ENCODE results near the gene LPP. TPM values are rescaled to one million over a fixed set of nuclear protein-coding genes. Genes with fewer than 3 reads are reported as not detected.

LPP gene
- total RNA-seq, 5 donors from 2014 or later (not counting 1 experiment from before 2014, with no cell fraction given): 23.8 to 82.6 (median 39.3) TPM

GRCh38 chr3:188217726-188218125 lies 63.8 kb downstream of the LPP start:
- Histone ChIP-seq H3K36me3 (ENCODE audit: control insufficient read depth in 2 of 2, extremely low read depth in 1 of 2, insufficient read depth in 1 of 2, low read length in 1 of 2) (no peaks in the 10 kb centered on the region), H3K27me3 (replicated peaks in 1 of 2; ENCODE audit: control insufficient read depth in 2 of 2, extremely low read depth in 1 of 2, insufficient read depth in 2 of 2, low read length in 1 of 2) (no peaks in the 10 kb centered on the region), H3K4me1 (ENCODE audit: control insufficient read depth in 1 of 2, extremely low read depth in 1 of 2, insufficient read depth in 2 of 2, low read length in 2 of 2) (peaks cover 4 to 10% of the 10 kb centered on the region in 2 experiments), H3K9me3 (no peaks in the 10 kb centered on the region), H3K4me3 (ENCODE audit: control insufficient read depth in 1 of 2, extremely low read depth in 1 of 2, low read length in 1 of 2) (no peak overlapping the region), H3K27ac (ENCODE audit: low read length) (no peak overlapping the region)
- H3K27ac Mint-ChIP-seq: no peak overlapping the region
- ATAC-seq (replicated peaks in 1 of 4) (no peak), DNase-seq (no peak)
- CTCF ChIA-PET: interaction anchor here in 1 of 2 donors (0.6 to 1.5 kb wide), 2 partner anchors 12 to 631 kb away, joined by 3 to 4 read pairs; no protein-coding TSS in a partner anchor
- peaks cover 26 to 40% (median 33%) of the 10 kb centered on the region in 3 donors for H3K4me1 Mint-ChIP-seq
- no peak overlapping the region for H3K4me3 Mint-ChIP-seq
- no peaks in the 10 kb centered on the region for H3K9me3 Mint-ChIP-seq
- peaks cover 25% of the 10 kb centered on the region for H3K36me3 Mint-ChIP-seq
- WGBS (ENCODE audit: insufficient coverage): 67% methylated on average over 1 of the region's 4 CpGs
- no peaks in the 10 kb centered on the region for H3K27me3 Mint-ChIP-seq
- POLR2A ChIA-PET: no interaction called here

GRCh38 chr3:188218603-188219002 lies 64.6 kb downstream of the LPP start:
- peaks cover 22 to 37% (median 33%) of the 10 kb centered on the region in 3 donors for H3K4me1 Mint-ChIP-seq
- H3K27me3 Mint-ChIP-seq: no peaks in the 10 kb centered on the region
- H3K4me3 Mint-ChIP-seq: no peak overlapping the region
- ChIA-PET POLR2A (interaction anchor here in 1 of 2 donors (0.6 kb wide), 1 partner anchor 696 kb away, joined by 3 read pairs; no protein-coding TSS in a partner anchor), CTCF (interaction anchor here in 1 of 2 donors (1.5 kb wide), 1 partner anchor 13 kb away, joined by 4 read pairs; no protein-coding TSS in a partner anchor)
- no peak overlapping the region for H3K4me3 ChIP-seq (ENCODE audit: control insufficient read depth in 1 of 2, extremely low read depth in 1 of 2, low read length in 1 of 2)
- DNase-seq (no peak), ATAC-seq (replicated peaks in 1 of 4) (no peak)
- no peaks in the 10 kb centered on the region for H3K36me3 ChIP-seq (ENCODE audit: control insufficient read depth in 2 of 2, extremely low read depth in 1 of 2, insufficient read depth in 1 of 2, low read length in 1 of 2)
- H3K4me1 ChIP-seq (ENCODE audit: control insufficient read depth in 1 of 2, extremely low read depth in 1 of 2, insufficient read depth in 2 of 2, low read length in 2 of 2): peaks cover 4 to 10% of the 10 kb centered on the region in 2 experiments
- no peaks in the 10 kb centered on the region for H3K9me3 Mint-ChIP-seq
- no peak overlapping the region for H3K27ac Mint-ChIP-seq
- no peaks in the 10 kb centered on the region for H3K27me3 ChIP-seq (replicated peaks in 1 of 2; ENCODE audit: control insufficient read depth in 2 of 2, extremely low read depth in 1 of 2, insufficient read depth in 2 of 2, low read length in 1 of 2)
- no CpG with 5 or more reads among the region's 1 CpG for WGBS (ENCODE audit: insufficient coverage)
- H3K36me3 Mint-ChIP-seq: peaks cover 22% of the 10 kb centered on the region
- H3K9me3 ChIP-seq: no peaks in the 10 kb centered on the region
- H3K27ac ChIP-seq (ENCODE audit: low read length): no peak overlapping the region

GRCh38 chr3:188219147-188219546 lies 65.2 kb downstream of the LPP start:
- POLR2A ChIA-PET: interaction anchor here in 1 of 2 donors (0.6 kb wide), 1 partner anchor 695 kb away, joined by 3 read pairs; no protein-coding TSS in a partner anchor
- H3K4me1 Mint-ChIP-seq: peaks cover 22 to 34% (median 30%) of the 10 kb centered on the region in 3 donors
- no peaks in the 10 kb centered on the region for H3K36me3 ChIP-seq (ENCODE audit: control insufficient read depth in 2 of 2, extremely low read depth in 1 of 2, insufficient read depth in 1 of 2, low read length in 1 of 2)
- H3K27ac Mint-ChIP-seq: no peak overlapping the region
- DNase-seq: no peak
- no peak for ATAC-seq (replicated peaks in 1 of 4)
- peaks cover 4 to 10% of the 10 kb centered on the region in 2 experiments for H3K4me1 ChIP-seq (ENCODE audit: control insufficient read depth in 1 of 2, extremely low read depth in 1 of 2, insufficient read depth in 2 of 2, low read length in 2 of 2)
- no peaks in the 10 kb centered on the region for H3K9me3 Mint-ChIP-seq
- H3K4me3 ChIP-seq (ENCODE audit: control insufficient read depth in 1 of 2, extremely low read depth in 1 of 2, low read length in 1 of 2): no peak overlapping the region
- H3K27me3 Mint-ChIP-seq: no peaks in the 10 kb centered on the region
- H3K27me3 ChIP-seq (replicated peaks in 1 of 2; ENCODE audit: control insufficient read depth in 2 of 2, extremely low read depth in 1 of 2, insufficient read depth in 2 of 2, low read length in 1 of 2): no peaks in the 10 kb centered on the region
- CTCF ChIA-PET: no interaction called here
- peaks cover 23% of the 10 kb centered on the region for H3K36me3 Mint-ChIP-seq
- WGBS (ENCODE audit: insufficient coverage): 100% methylated on average over 4 of the region's 5 CpGs
- H3K9me3 ChIP-seq: no peaks in the 10 kb centered on the region
- no peak overlapping the region for H3K27ac ChIP-seq (ENCODE audit: low read length)
- H3K4me3 Mint-ChIP-seq: no peak overlapping the region

GRCh38 chr3:188220097-188220788 lies 66.3 kb downstream of the LPP start:
- Mint-ChIP-seq H3K4me3 (no peak overlapping the region), H3K27ac (no peak overlapping the region), H3K36me3 (peaks cover 31% of the 10 kb centered on the region), H3K27me3 (no peaks in the 10 kb centered on the region), H3K9me3 (no peaks in the 10 kb centered on the region), H3K4me1 (peaks cover 17 to 30% (median 25%) of the 10 kb centered on the region in 3 donors)
- ChIA-PET POLR2A (no interaction called here), CTCF (no interaction called here)
- no peak for DNase-seq
- no peak for ATAC-seq (replicated peaks in 1 of 4)
- Histone ChIP-seq H3K27ac (ENCODE audit: low read length) (no peak overlapping the region), H3K36me3 (ENCODE audit: control insufficient read depth in 2 of 2, extremely low read depth in 1 of 2, insufficient read depth in 1 of 2, low read length in 1 of 2) (no peaks in the 10 kb centered on the region), H3K4me3 (ENCODE audit: control insufficient read depth in 1 of 2, extremely low read depth in 1 of 2, low read length in 1 of 2) (no peak overlapping the region), H3K27me3 (replicated peaks in 1 of 2; ENCODE audit: control insufficient read depth in 2 of 2, extremely low read depth in 1 of 2, insufficient read depth in 2 of 2, low read length in 1 of 2) (no peaks in the 10 kb centered on the region), H3K9me3 (no peaks in the 10 kb centered on the region), H3K4me1 (ENCODE audit: control insufficient read depth in 1 of 2, extremely low read depth in 1 of 2, insufficient read depth in 2 of 2, low read length in 2 of 2) (peaks cover 4 to 10% of the 10 kb centered on the region in 2 experiments)
- WGBS (ENCODE audit: insufficient coverage): 100% methylated on average over 3 of the region's 6 CpGs

GRCh38 chr3:188220988-188221818 lies 67.2 kb downstream of the LPP start:
- peaks cover 0 to under 1% of the 10 kb centered on the region in 2 donors for H3K36me3 ChIP-seq (ENCODE audit: control insufficient read depth in 2 of 2, extremely low read depth in 1 of 2, insufficient read depth in 1 of 2, low read length in 1 of 2)
- H3K9me3 ChIP-seq: no peaks in the 10 kb centered on the region
- H3K36me3 Mint-ChIP-seq: peaks cover 33% of the 10 kb centered on the region
- H3K9me3 Mint-ChIP-seq: no peaks in the 10 kb centered on the region
- ChIA-PET POLR2A (no interaction called here), CTCF (no interaction called here)
- ATAC-seq (replicated peaks in 1 of 4) (no peak), DNase-seq (no peak)
- H3K4me3 Mint-ChIP-seq: no peak overlapping the region
- H3K27me3 Mint-ChIP-seq: no peaks in the 10 kb centered on the region
- no peak overlapping the region for H3K27ac Mint-ChIP-seq
- peaks cover 12 to 24% (median 23%) of the 10 kb centered on the region in 3 donors for H3K4me1 Mint-ChIP-seq
- no peaks in the 10 kb centered on the region for H3K27me3 ChIP-seq (replicated peaks in 1 of 2; ENCODE audit: control insufficient read depth in 2 of 2, extremely low read depth in 1 of 2, insufficient read depth in 2 of 2, low read length in 1 of 2)
- H3K27ac ChIP-seq (ENCODE audit: low read length): no peak overlapping the region
- WGBS (ENCODE audit: insufficient coverage): 88% methylated on average over 9 of the region's 11 CpGs
- peaks cover 4 to 10% of the 10 kb centered on the region in 2 experiments for H3K4me1 ChIP-seq (ENCODE audit: control insufficient read depth in 1 of 2, extremely low read depth in 1 of 2, insufficient read depth in 2 of 2, low read length in 2 of 2)
- H3K4me3 ChIP-seq (ENCODE audit: control insufficient read depth in 1 of 2, extremely low read depth in 1 of 2, low read length in 1 of 2): no peak overlapping the region

- ChIA-PET CTCF (no interaction called here), POLR2A (no interaction called here)
- DNase-seq: no peak
- Histone ChIP-seq H3K36me3 (ENCODE audit: control insufficient read depth in 2 of 2, extremely low read depth in 1 of 2, insufficient read depth in 1 of 2, low read length in 1 of 2) (peaks cover 0 to 5% of the 10 kb centered on the region in 2 donors), H3K27me3 (replicated peaks in 1 of 2; ENCODE audit: control insufficient read depth in 2 of 2, extremely low read depth in 1 of 2, insufficient read depth in 2 of 2, low read length in 1 of 2) (no peaks in the 10 kb centered on the region), H3K4me1 (ENCODE audit: control insufficient read depth in 1 of 2, extremely low read depth in 1 of 2, insufficient read depth in 2 of 2, low read length in 2 of 2) (no peaks in the 10 kb centered on the region), H3K27ac (ENCODE audit: low read length) (no peak overlapping the region), H3K9me3 (no peaks in the 10 kb centered on the region), H3K4me3 (ENCODE audit: control insufficient read depth in 1 of 2, extremely low read depth in 1 of 2, low read length in 1 of 2) (no peak overlapping the region)
- Mint-ChIP-seq H3K4me3 (no peak overlapping the region), H3K36me3 (peaks cover 53% of the 10 kb centered on the region), H3K9me3 (no peaks in the 10 kb centered on the region), H3K4me1 (peaks cover 2 to 13% (median 12%) of the 10 kb centered on the region in 3 donors), H3K27me3 (no peaks in the 10 kb centered on the region), H3K27ac (no peak overlapping the region)
- WGBS (ENCODE audit: insufficient coverage): 100% methylated on average over 1 of the region's 3 CpGs
- no peak for ATAC-seq (replicated peaks in 1 of 4)
These were observed 70.0 kb downstream of the LPP start for GRCh38 chr3:188223936-188224335.

Data from T-cell (primary cell).